Measurements from ENCODE around the gene ANK3. TPM values are rescaled to one million over a fixed set of nuclear protein-coding genes. Genes with fewer than 3 reads are reported as not detected.

ANK3 gene
- total and polyA plus RNA-seq, 2 experiments from 2014 or later = 0.14 to 0.54 TPM

GRCh38 chr10:60098677-60099601, 290.7 kb downstream of the ANK3 start:
- no peak overlapping the region for H2AFZ ChIP-seq
- no peak overlapping the region for H3K9ac ChIP-seq
- 30 to 42% methylated on average over 4 of the region's 4 CpGs for WGBS, 2 experiments (ENCODE audit: low coverage in 1 of 2, low lambda C conversion rate in 2 of 2, missing lambda C conversion rate in 2 of 2)
- no peaks in the 10 kb centered on the region for H3K36me3 ChIP-seq (ENCODE audit: low read depth)
- H3K9me2 ChIP-seq (ENCODE audit: insufficient read depth) = no peaks in the 10 kb centered on the region
- no peak overlapping the region for H3K4me3 ChIP-seq
- peak; percentile 8 for DNase-seq
- no peaks in the 10 kb centered on the region for H3K4me1 ChIP-seq (ENCODE audit: insufficient read depth)
- no peaks in the 10 kb centered on the region for H3K79me2 ChIP-seq (ENCODE audit: insufficient read depth)
- no peak overlapping the region for H3K4me2 ChIP-seq (ENCODE audit: unreplicated experiment)
- H4K20me1 ChIP-seq (ENCODE audit: insufficient read depth) = no peaks in the 10 kb centered on the region
- no peaks in the 10 kb centered on the region for H3K9me3 ChIP-seq (ENCODE audit: low read depth)
- H3K27ac ChIP-seq = no peak overlapping the region
- in situ Hi-C loops (cut with MboI) = loop anchor here (10.0 kb wide), 2 partner anchors 106 to 336 kb away; no protein-coding TSS in a partner anchor
- no peaks in the 10 kb centered on the region for H3F3A ChIP-seq (ENCODE audit: insufficient read depth)
- no peak for TF ChIP-seq EZH2 (IDR thresholded peaks at IDR 0.05; ENCODE audit: insufficient read depth, poor library complexity, severe bottlenecking)
- no peak for TF ChIP-seq EZH2phosphoT487 (IDR thresholded peaks at IDR 0.05; ENCODE audit: insufficient read depth, low read depth)
- H3K27me3 ChIP-seq (replicated peaks; ENCODE audit: insufficient read depth) = no peaks in the 10 kb centered on the region

DNA sequence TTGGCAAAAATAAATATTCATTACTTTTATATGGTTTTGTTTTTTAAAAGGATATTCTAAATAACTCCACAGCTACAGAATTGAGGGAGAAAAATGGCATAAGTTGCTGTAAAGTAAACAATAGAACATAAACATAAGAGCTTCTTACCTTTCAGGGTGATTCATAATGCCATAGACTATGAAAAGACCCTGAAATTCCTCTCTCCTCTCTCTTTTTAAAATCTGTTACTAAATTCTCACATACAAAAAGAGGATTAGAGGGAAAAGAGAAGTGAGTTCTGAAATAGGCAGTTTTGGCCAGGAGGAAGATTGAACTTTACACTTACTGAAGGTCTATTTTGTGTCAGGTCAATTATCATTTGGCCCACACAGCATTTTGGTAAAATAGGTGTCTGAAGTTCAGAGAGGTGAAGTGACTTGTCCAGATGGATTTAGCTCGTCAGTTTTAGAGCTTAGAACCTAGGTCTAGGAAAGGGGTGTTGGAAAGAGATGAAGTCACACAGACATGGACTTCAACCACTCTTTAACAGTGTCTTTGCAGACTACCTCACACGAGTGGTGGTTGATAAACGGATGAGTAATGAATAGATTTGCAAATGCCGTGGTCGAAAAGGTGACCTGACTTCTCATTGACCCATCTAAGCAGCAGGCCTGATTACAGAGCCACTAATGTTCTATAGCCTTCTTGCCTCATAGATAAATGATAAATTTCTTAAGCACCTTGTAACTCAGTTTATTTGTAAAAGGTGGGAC, 292.7 kb downstream of the ANK3 start:
- Histone ChIP-seq H2AFZ (no peak overlapping the region), H3F3A (ENCODE audit: insufficient read depth) (no peaks in the 10 kb centered on the region), H3K36me3 (ENCODE audit: low read depth) (no peaks in the 10 kb centered on the region), H4K20me1 (ENCODE audit: insufficient read depth) (no peaks in the 10 kb centered on the region), H3K27ac (no peak overlapping the region), H3K79me2 (ENCODE audit: insufficient read depth) (no peaks in the 10 kb centered on the region), H3K9me3 (ENCODE audit: low read depth) (no peaks in the 10 kb centered on the region), H3K9me2 (ENCODE audit: insufficient read depth) (no peaks in the 10 kb centered on the region), H3K4me2 (ENCODE audit: unreplicated experiment) (no peak overlapping the region), H3K9ac (no peak overlapping the region), H3K4me3 (no peak overlapping the region), H3K4me1 (ENCODE audit: insufficient read depth) (no peaks in the 10 kb centered on the region), H3K27me3 (replicated peaks; ENCODE audit: insufficient read depth) (no peaks in the 10 kb centered on the region)
- DNase-seq = no peak
- in situ Hi-C loops (cut with MboI) = loop anchor here (10.0 kb wide), 2 partner anchors 108 to 338 kb away; no protein-coding TSS in a partner anchor
- TF ChIP-seq EZH2 (IDR thresholded peaks at IDR 0.05; ENCODE audit: insufficient read depth, poor library complexity, severe bottlenecking) = no peak
- no peak for TF ChIP-seq EZH2phosphoT487 (IDR thresholded peaks at IDR 0.05; ENCODE audit: insufficient read depth, low read depth)
- WGBS, 2 experiments (ENCODE audit: low coverage in 1 of 2, low lambda C conversion rate in 2 of 2, missing lambda C conversion rate in 2 of 2) = 83 to 88% methylated on average over 5 of the region's 5 CpGs

- no peaks in the 10 kb centered on the region for H3K27me3 ChIP-seq (replicated peaks; ENCODE audit: insufficient read depth)
- no peak overlapping the region for H3K4me2 ChIP-seq (ENCODE audit: unreplicated experiment)
- H3F3A ChIP-seq (ENCODE audit: insufficient read depth) = no peaks in the 10 kb centered on the region
- H3K27ac ChIP-seq = no peak overlapping the region
- WGBS, 2 experiments (ENCODE audit: low coverage in 1 of 2, low lambda C conversion rate in 2 of 2, missing lambda C conversion rate in 2 of 2) = 88 to 91% methylated on average over 3 of the region's 3 CpGs
- H3K4me3 ChIP-seq = no peak overlapping the region
- no peak for DNase-seq
- H3K79me2 ChIP-seq (ENCODE audit: insufficient read depth) = no peaks in the 10 kb centered on the region
- no peaks in the 10 kb centered on the region for H3K4me1 ChIP-seq (ENCODE audit: insufficient read depth)
- H2AFZ ChIP-seq = no peak overlapping the region
- H3K36me3 ChIP-seq (ENCODE audit: low read depth) = no peaks in the 10 kb centered on the region
- H3K9ac ChIP-seq = no peak overlapping the region
- no peaks in the 10 kb centered on the region for H4K20me1 ChIP-seq (ENCODE audit: insufficient read depth)
- TF ChIP-seq EZH2phosphoT487 (IDR thresholded peaks at IDR 0.05; ENCODE audit: insufficient read depth, low read depth) (no peak), EZH2 (IDR thresholded peaks at IDR 0.05; ENCODE audit: insufficient read depth, poor library complexity, severe bottlenecking) (no peak)
- in situ Hi-C loops (cut with MboI) = loop anchor here (10.0 kb wide), 2 partner anchors 111 to 341 kb away; no protein-coding TSS in a partner anchor
- no peaks in the 10 kb centered on the region for H3K9me2 ChIP-seq (ENCODE audit: insufficient read depth)
- no peaks in the 10 kb centered on the region for H3K9me3 ChIP-seq (ENCODE audit: low read depth)
Measured at GRCh38 chr10:60093317-60093716, 296.4 kb downstream of the ANK3 start.

GRCh38 chr10:60086862-60087261, 302.8 kb downstream of the ANK3 start:
- H3K27ac ChIP-seq = no peak overlapping the region
- no peaks in the 10 kb centered on the region for H3F3A ChIP-seq (ENCODE audit: insufficient read depth)
- no peak for DNase-seq
- H4K20me1 ChIP-seq (ENCODE audit: insufficient read depth) = no peaks in the 10 kb centered on the region
- in situ Hi-C loops (cut with MboI) = no loop called here
- 53 to 55% methylated on average over 2 of the region's 2 CpGs for WGBS, 2 experiments (ENCODE audit: low coverage in 1 of 2, low lambda C conversion rate in 2 of 2, missing lambda C conversion rate in 2 of 2)
- H3K27me3 ChIP-seq (replicated peaks; ENCODE audit: insufficient read depth) = no peaks in the 10 kb centered on the region
- H3K4me3 ChIP-seq = no peak overlapping the region
- no peak overlapping the region for H3K9ac ChIP-seq
- H3K9me3 ChIP-seq (ENCODE audit: low read depth) = no peaks in the 10 kb centered on the region
- no peak for TF ChIP-seq EZH2 (IDR thresholded peaks at IDR 0.05; ENCODE audit: insufficient read depth, poor library complexity, severe bottlenecking)
- no peak overlapping the region for H2AFZ ChIP-seq
- H3K9me2 ChIP-seq (ENCODE audit: insufficient read depth) = no peaks in the 10 kb centered on the region
- no peaks in the 10 kb centered on the region for H3K36me3 ChIP-seq (ENCODE audit: low read depth)
- no peaks in the 10 kb centered on the region for H3K4me1 ChIP-seq (ENCODE audit: insufficient read depth)
- no peak overlapping the region for H3K4me2 ChIP-seq (ENCODE audit: unreplicated experiment)
- H3K79me2 ChIP-seq (ENCODE audit: insufficient read depth) = no peaks in the 10 kb centered on the region
